Smooth muscle cell (in vitro differentiated cells): Measurements from ENCODE around the gene GRIN2C. TPM values are rescaled to one million over a fixed set of nuclear protein-coding genes. Genes with fewer than 3 reads are reported as not detected.

Source experiments
- DNase-seq: peaks from one replicate; lab custom pipeline; 2025; ENCODE audit not compliant: unreplicated experiment; lab: John Stamatoyannopoulos, UW
- H2AFZ ChIP-seq: fragments of 200-600 bp; sonication (generic); 2 replicates; pipeline ENCODE4 v1.6.0; 2016; ENCODE audit warnings: antibody characterized with exemption, low read depth, mild to moderate bottlenecking
- H3F3A ChIP-seq: fragments of 200-600 bp; sonication (generic); 2 replicates; pipeline ENCODE4 v1.6.0; 2017; ENCODE audit warnings: antibody characterized with exemption, low read depth
- H3K27ac ChIP-seq: fragments of 200-600 bp; sonication (generic); 2 replicates; pipeline ENCODE4 v1.5.1; 2016; ENCODE audit warnings: low read depth, mild to moderate bottlenecking
- H3K27me3 ChIP-seq: fragments of 200-600 bp; sonication (generic); 2 replicates; pipeline ENCODE4 v1.6.1; 2016; ENCODE audit warnings: low read depth, mild to moderate bottlenecking
- H3K36me3 ChIP-seq: fragments of 200-600 bp; sonication (generic); 2 replicates; pipeline ENCODE4 v1.5.1; 2016; ENCODE audit warnings: low read depth
- H3K4me1 ChIP-seq: fragments of 200-600 bp; sonication (generic); 2 replicates; pipeline ENCODE4 v1.5.1; 2016; ENCODE audit warnings: low read depth
- H3K4me2 ChIP-seq: fragments of 200-600 bp; sonication (generic); 2 replicates; pipeline ENCODE4 v1.6.0; 2016; ENCODE audit warnings: mild to moderate bottlenecking
- H3K4me3 ChIP-seq: fragments of 200-600 bp; sonication (generic); 2 replicates; pipeline ENCODE4 v1.5.1; 2016; ENCODE audit warnings: mild to moderate bottlenecking
- H3K79me2 ChIP-seq: fragments of 200-600 bp; sonication (generic); 2 replicates; pipeline ENCODE4 v1.6.0; 2016; ENCODE audit warnings: low read depth, mild to moderate bottlenecking
- H3K9ac ChIP-seq: fragments of 200-600 bp; sonication (generic); 2 replicates; pipeline ENCODE4 v1.6.0; 2016; ENCODE audit warnings: low read depth
- H3K9me3 ChIP-seq: fragments of 200-600 bp; sonication (generic); replicated peaks from 2 replicates; pipeline ENCODE4 v1.5.1; 2016; ENCODE audit warnings: low read depth
- H4K20me1 ChIP-seq: fragments of 200-600 bp; sonication (generic); 2 replicates; pipeline ENCODE4 v1.6.0; 2016; ENCODE audit warnings: low read depth
- WGBS: methylation state at CpG from one replicate; pipeline ENCODE4 v1.1.7; 2016; ENCODE audit warnings: low lambda C conversion rate; 5-methylcytosine and 5-hydroxymethylcytosine counted together
- polyA plus RNA-seq: library from polyadenylated mRNA; unstranded; fragments of >200 nt; fragmentation: Nextera tagmentation; extraction: Ambion mirVana; gene quantifications from 2 replicates; pipeline ENCODE4 v1.2.1, GENCODE V29; 2016
- total RNA-seq: library from RNA; depleted of rRNA; stranded (reverse); fragments of >200 nt; gene quantifications from 2 replicates; pipeline ENCODE4 v1.2.3, GENCODE V29; 2014
- TF ChIP-seq, protein P1 (sequence below): fragments of 200-600 bp; sonication (generic); IDR thresholded peaks from 2 replicates; pipeline ENCODE4 v1.5.1; 2017; ENCODE audit warnings: borderline replicate concordance, mild to moderate bottlenecking, antibody characterized with exemption; ENCODE audit not compliant: insufficient read depth, poor library complexity, severe bottlenecking

GRIN2C gene
- total and polyA plus RNA-seq, 2 experiments from 2014 or later: 0.13 to 0.32 TPM

DNA sequence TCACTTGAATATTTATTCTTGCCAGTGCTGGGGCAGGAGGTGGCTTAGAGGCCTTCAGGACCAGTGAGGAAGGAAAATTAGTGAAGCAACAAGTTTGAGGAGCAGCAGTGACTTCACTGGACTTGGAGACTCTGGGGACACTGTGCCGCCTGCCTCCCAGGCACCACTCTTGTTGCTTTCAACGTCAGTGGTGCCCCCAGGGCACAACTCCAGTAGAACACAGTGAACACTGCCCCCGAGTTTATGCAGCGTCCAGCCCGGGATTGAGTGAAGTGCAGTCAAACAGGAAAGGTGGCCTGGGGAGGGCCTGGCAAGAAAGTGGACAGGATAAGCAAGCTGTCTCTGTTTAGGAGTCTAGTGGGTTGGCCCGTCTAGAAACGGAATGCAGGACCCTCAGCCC is 59.2 kb downstream of the GRIN2C start:
- Histone ChIP-seq H3K79me2 (no peaks in the 10 kb centered on the region), H3F3A (no peaks in the 10 kb centered on the region), H3K9me3 (no peaks in the 10 kb centered on the region), H3K9ac (no peak overlapping the region), H3K4me2 (no peak overlapping the region), H3K27me3 (no peaks in the 10 kb centered on the region), H3K4me3 (no peak overlapping the region), H4K20me1 (peaks cover 6% of the 10 kb centered on the region), H3K36me3 (no peaks in the 10 kb centered on the region), H2AFZ (no peak overlapping the region), H3K27ac (no peak overlapping the region), H3K4me1 (no peaks in the 10 kb centered on the region)
- WGBS: 86% methylated on average over 7 of the region's 7 CpGs
- no peak for DNase-seq
- TF ChIP-seq, protein P1, sequence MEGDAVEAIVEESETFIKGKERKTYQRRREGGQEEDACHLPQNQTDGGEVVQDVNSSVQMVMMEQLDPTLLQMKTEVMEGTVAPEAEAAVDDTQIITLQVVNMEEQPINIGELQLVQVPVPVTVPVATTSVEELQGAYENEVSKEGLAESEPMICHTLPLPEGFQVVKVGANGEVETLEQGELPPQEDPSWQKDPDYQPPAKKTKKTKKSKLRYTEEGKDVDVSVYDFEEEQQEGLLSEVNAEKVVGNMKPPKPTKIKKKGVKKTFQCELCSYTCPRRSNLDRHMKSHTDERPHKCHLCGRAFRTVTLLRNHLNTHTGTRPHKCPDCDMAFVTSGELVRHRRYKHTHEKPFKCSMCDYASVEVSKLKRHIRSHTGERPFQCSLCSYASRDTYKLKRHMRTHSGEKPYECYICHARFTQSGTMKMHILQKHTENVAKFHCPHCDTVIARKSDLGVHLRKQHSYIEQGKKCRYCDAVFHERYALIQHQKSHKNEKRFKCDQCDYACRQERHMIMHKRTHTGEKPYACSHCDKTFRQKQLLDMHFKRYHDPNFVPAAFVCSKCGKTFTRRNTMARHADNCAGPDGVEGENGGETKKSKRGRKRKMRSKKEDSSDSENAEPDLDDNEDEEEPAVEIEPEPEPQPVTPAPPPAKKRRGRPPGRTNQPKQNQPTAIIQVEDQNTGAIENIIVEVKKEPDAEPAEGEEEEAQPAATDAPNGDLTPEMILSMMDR: no peak

DNA sequence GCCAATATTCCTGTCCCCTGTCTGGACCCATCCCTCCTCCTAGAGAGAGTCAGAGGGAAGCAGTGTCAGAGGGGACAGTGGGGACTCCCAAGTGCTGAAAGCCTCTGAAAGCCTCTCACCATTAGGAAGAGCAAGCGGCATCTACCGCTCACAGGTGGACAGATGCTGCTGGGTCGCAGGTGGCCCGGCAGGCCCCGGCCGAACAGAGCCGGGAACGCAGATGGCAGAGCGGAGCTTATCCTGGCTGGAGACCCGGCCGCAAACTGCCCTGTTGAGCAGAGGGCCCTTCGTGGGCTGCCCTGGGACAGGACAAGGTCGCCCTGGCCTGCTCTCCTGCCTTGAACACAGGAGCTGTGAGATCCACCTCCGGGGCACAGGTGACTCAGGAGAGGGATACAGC is 60.6 kb downstream of the GRIN2C start:
- WGBS: 98% methylated on average over 14 of the region's 14 CpGs
- H3K4me2 ChIP-seq: no peak overlapping the region
- H3K4me3 ChIP-seq: no peak overlapping the region
- H3K9me3 ChIP-seq: no peaks in the 10 kb centered on the region
- H3F3A ChIP-seq: no peaks in the 10 kb centered on the region
- H3K9ac ChIP-seq: no peak overlapping the region
- H3K79me2 ChIP-seq: no peaks in the 10 kb centered on the region
- no peaks in the 10 kb centered on the region for H3K4me1 ChIP-seq
- no peak for DNase-seq
- no peaks in the 10 kb centered on the region for H3K27me3 ChIP-seq
- H3K27ac ChIP-seq: no peak overlapping the region
- peaks cover 6% of the 10 kb centered on the region for H4K20me1 ChIP-seq
- TF ChIP-seq, protein P1: no peak
- no peaks in the 10 kb centered on the region for H3K36me3 ChIP-seq
- no peak overlapping the region for H2AFZ ChIP-seq

- no peak overlapping the region for H2AFZ ChIP-seq
- no peak overlapping the region for H3K4me3 ChIP-seq
- TF ChIP-seq, protein P1: no peak
- no peaks in the 10 kb centered on the region for H3K27me3 ChIP-seq
- WGBS: 47% methylated on average over 8 of the region's 8 CpGs
- DNase-seq: no peak
- H3K27ac ChIP-seq: no peak overlapping the region
- no peaks in the 10 kb centered on the region for H3K79me2 ChIP-seq
- no peak overlapping the region for H3K9ac ChIP-seq
- H3K9me3 ChIP-seq: no peaks in the 10 kb centered on the region
- H4K20me1 ChIP-seq: peaks cover 6% of the 10 kb centered on the region
- H3K36me3 ChIP-seq: no peaks in the 10 kb centered on the region
- no peaks in the 10 kb centered on the region for H3F3A ChIP-seq
- H3K4me2 ChIP-seq: no peak overlapping the region
- no peaks in the 10 kb centered on the region for H3K4me1 ChIP-seq
These were observed 61.4 kb downstream of the GRIN2C start for GRCh38 chr17:74798239-74798707.

- Histone ChIP-seq H4K20me1 (peaks cover 6% of the 10 kb centered on the region), H3K27ac (no peak overlapping the region), H3K4me2 (no peak overlapping the region), H3K9ac (no peak overlapping the region), H3K9me3 (no peaks in the 10 kb centered on the region), H3K79me2 (no peaks in the 10 kb centered on the region), H2AFZ (no peak overlapping the region), H3F3A (no peaks in the 10 kb centered on the region), H3K27me3 (no peaks in the 10 kb centered on the region), H3K36me3 (no peaks in the 10 kb centered on the region), H3K4me1 (no peaks in the 10 kb centered on the region), H3K4me3 (no peak overlapping the region)
- 85% methylated on average over 4 of the region's 4 CpGs for WGBS
- TF ChIP-seq, protein P1: no peak
- DNase-seq: no peak
These were observed 61.9 kb downstream of the GRIN2C start for GRCh38 chr17:74797824-74798223.
